AG04450 (cell line): ENCODE data around the gene ABI3BP. TPM values are rescaled to one million over a fixed set of nuclear protein-coding genes. Genes with fewer than 3 reads are reported as not detected.

Source experiments
- CTCF ChIA-PET: fragments of 300-600, 350-600 bp; formaldehyde crosslinking; extraction: SDS; loops from one replicate; lab custom pipeline; 2022; ENCODE audit warnings: antibody characterized with exemption, inconsistent platforms; lab: Charles Lee
- POLR2A ChIA-PET: fragments of 350-600 bp; formaldehyde crosslinking; extraction: SDS; loops from one replicate; lab custom pipeline; 2021; ENCODE audit warnings: antibody characterized with exemption, inconsistent platforms; lab: Yijun Ruan, JAX
- DNase-seq: peaks from one replicate; pipeline ENCODE4 v3.0.0-alpha.2; 2011; ENCODE audit warnings: low read depth, low spot score
- H3K27ac ChIP-seq: one replicate; pipeline ENCODE4 v1.5.1; 2012; ENCODE audit warnings: low read depth, low read length, control low read depth
- H3K27me3 ChIP-seq: one replicate; pipeline ENCODE4 v1.6.0; 2012; ENCODE audit warnings: low read length; ENCODE audit not compliant: control insufficient read depth, insufficient read depth
- H3K4me3 ChIP-seq: 2 replicates; pipeline ENCODE4 v1.5.1; 2011; ENCODE audit warnings: mild to moderate bottlenecking, low read depth, low read length, control low read depth
- H3K9me3 ChIP-seq: 2 replicates; pipeline ENCODE4 v1.5.1; 2012; ENCODE audit warnings: low read length; ENCODE audit not compliant: control insufficient read depth, insufficient read depth
- CTCF ChIP-seq: IDR thresholded peaks from 2 replicates; pipeline ENCODE4 v1.5.1; 2011; ENCODE audit warnings: low read depth, low read length, control low read depth, inconsistent platforms
- polyA plus RNA-seq: library from polyadenylated mRNA; depleted of rRNA; stranded (reverse); fragments of >200 nt; gene quantifications from 2 replicates; pipeline ENCODE4 v1.2.3, GENCODE V29; 2011

The ABI3BP gene
- polyA plus RNA-seq, 1 experiment: 5.3 TPM

DNA sequence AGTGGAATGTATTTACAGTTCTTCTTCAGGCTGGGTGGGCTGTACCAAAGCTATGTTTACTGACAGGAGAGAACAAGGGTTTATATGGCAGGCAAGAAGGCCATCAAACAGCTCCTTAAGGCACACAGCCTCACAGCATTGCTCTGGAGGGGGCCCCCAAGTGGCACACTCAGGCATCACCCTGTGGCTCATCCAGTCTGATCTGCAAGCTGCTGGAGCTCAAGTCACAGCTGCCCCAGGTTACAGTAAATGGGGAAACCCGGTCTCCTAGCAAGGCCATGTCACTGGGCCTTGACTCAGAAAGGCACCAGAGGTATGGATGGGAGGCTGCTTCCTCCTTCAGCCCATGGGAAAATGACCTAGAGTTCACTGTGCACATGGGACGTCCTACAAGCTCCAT lies 216.5 kb downstream of the ABI3BP start:
- no peaks in the 10 kb centered on the region for H3K27me3 ChIP-seq
- POLR2A ChIA-PET: interaction anchor here (0.5 kb wide), 1 partner anchor 435 kb away, joined by 4 read pairs; no protein-coding TSS in a partner anchor
- no peak for DNase-seq
- TF ChIP-seq CTCF: no peak
- no peaks in the 10 kb centered on the region for H3K9me3 ChIP-seq
- no peak overlapping the region for H3K4me3 ChIP-seq
- CTCF ChIA-PET: no interaction called here
- no peak overlapping the region for H3K27ac ChIP-seq

- ChIA-PET CTCF (no interaction called here), POLR2A (interaction anchor here (0.5 kb wide), 1 partner anchor 435 kb away, joined by 4 read pairs; no protein-coding TSS in a partner anchor)
- Histone ChIP-seq H3K27me3 (no peaks in the 10 kb centered on the region), H3K9me3 (no peaks in the 10 kb centered on the region), H3K4me3 (no peak overlapping the region), H3K27ac (no peak overlapping the region)
- DNase-seq: no peak
- no peak for TF ChIP-seq CTCF
These were observed 217.0 kb downstream of the ABI3BP start for GRCh38 chr3:100776097-100776729.

DNA sequence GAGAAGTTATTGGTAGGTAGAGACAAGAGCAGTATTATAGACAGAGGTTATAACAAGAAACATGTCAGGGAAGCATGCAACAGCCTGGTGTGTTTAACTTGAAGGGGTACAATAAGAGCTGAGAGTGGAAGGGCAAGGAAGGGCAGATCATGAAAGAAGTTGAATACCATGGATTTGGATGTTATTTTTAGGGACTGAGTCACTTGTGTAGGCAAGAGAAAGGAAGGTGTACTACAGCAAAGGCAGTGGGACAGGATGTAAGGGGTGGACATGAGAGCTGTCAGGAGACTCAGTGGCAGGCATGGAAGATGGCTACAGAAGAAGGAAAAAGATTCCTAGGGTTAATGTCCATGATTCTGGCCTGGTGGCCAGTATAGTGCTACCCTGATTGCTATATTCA lies 217.6 kb downstream of the ABI3BP start:
- H3K27me3 ChIP-seq: no peaks in the 10 kb centered on the region
- TF ChIP-seq CTCF: no peak
- POLR2A ChIA-PET: no interaction called here
- CTCF ChIA-PET: no interaction called here
- H3K27ac ChIP-seq: no peak overlapping the region
- no peak for DNase-seq
- H3K4me3 ChIP-seq: no peak overlapping the region
- no peaks in the 10 kb centered on the region for H3K9me3 ChIP-seq

DNA sequence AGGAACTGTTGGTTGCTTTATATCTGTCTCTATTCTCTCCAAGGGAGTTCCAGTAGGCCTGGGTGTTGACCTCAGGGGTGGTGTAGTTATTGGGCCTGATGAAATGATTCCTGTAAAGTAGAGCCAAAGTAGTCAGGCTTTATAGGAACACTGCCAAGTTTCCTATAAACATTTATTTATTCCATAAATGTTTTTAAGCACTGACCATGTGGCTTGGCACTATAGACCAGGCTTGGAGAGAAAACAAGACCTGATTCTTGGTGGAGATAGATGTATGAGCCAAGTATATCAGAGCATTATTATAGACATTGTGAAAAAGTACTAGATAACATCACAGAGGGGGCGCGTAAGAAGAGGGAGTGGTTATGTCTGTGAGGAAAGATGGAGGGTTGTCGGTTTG lies 218.0 kb downstream of the ABI3BP start:
- no peak overlapping the region for H3K27ac ChIP-seq
- CTCF ChIA-PET: no interaction called here
- H3K4me3 ChIP-seq: no peak overlapping the region
- TF ChIP-seq CTCF: no peak
- H3K9me3 ChIP-seq: no peaks in the 10 kb centered on the region
- no peaks in the 10 kb centered on the region for H3K27me3 ChIP-seq
- DNase-seq: no peak
- POLR2A ChIA-PET: no interaction called here

- no peak overlapping the region for H3K4me3 ChIP-seq
- no peak overlapping the region for H3K27ac ChIP-seq
- H3K27me3 ChIP-seq: no peaks in the 10 kb centered on the region
- no peak for DNase-seq
- no peaks in the 10 kb centered on the region for H3K9me3 ChIP-seq
- CTCF ChIA-PET: interaction anchor here (1.3 kb wide), 1 partner anchor 27 kb away, joined by 3 read pairs; no protein-coding TSS in a partner anchor
- no peak for TF ChIP-seq CTCF
- POLR2A ChIA-PET: no interaction called here
These were observed 223.5 kb downstream of the ABI3BP start for GRCh38 chr3:100769693-100770092.
